ENCODE measurements around the gene POU6F2. TPM values are rescaled to one million over a fixed set of nuclear protein-coding genes. Genes with fewer than 3 reads are reported as not detected.

The POU6F2 gene
- total and polyA plus RNA-seq, 2 donors, result 0.05 to 0.07 TPM

- H3K27ac ChIP-seq (ENCODE audit: low read depth in 1 of 2, low read length in 1 of 2), result no peak overlapping the region
- no peaks in the 10 kb centered on the region for H3K4me1 ChIP-seq (ENCODE audit: control insufficient read depth in 2 of 2, insufficient read depth in 2 of 2, low read length in 2 of 2)
- no peak for DNase-seq (ENCODE audit: low read depth in 6 of 9, low spot score in 9 of 9)
- 95% methylated on average over 2 of the region's 2 CpGs for WGBS
- H3K36me3 ChIP-seq (ENCODE audit: control insufficient read depth in 2 of 2, insufficient read depth in 2 of 2, low read length in 1 of 2), result no peaks in the 10 kb centered on the region
- no peak overlapping the region for H3K4me3 ChIP-seq (ENCODE audit: low read length in 2 of 2)
- H3K27me3 ChIP-seq (ENCODE audit: control insufficient read depth in 2 of 2, insufficient read depth in 1 of 2, low read length in 1 of 2), result no peaks in the 10 kb centered on the region
- no peaks in the 10 kb centered on the region for H3K9me3 ChIP-seq (ENCODE audit: control insufficient read depth in 2 of 2, insufficient read depth in 1 of 2, low read length in 1 of 2)
Observed at GRCh38 chr7:39091145-39091544, 113.4 kb downstream of the POU6F2 start.

- Histone ChIP-seq H3K4me3 (ENCODE audit: low read length in 2 of 2) (no peak overlapping the region), H3K27me3 (ENCODE audit: control insufficient read depth in 2 of 2, insufficient read depth in 1 of 2, low read length in 1 of 2) (no peaks in the 10 kb centered on the region), H3K9me3 (ENCODE audit: control insufficient read depth in 2 of 2, insufficient read depth in 1 of 2, low read length in 1 of 2) (no peaks in the 10 kb centered on the region), H3K4me1 (ENCODE audit: control insufficient read depth in 2 of 2, insufficient read depth in 2 of 2, low read length in 2 of 2) (no peaks in the 10 kb centered on the region), H3K27ac (ENCODE audit: low read depth in 1 of 2, low read length in 1 of 2) (no peak overlapping the region), H3K36me3 (ENCODE audit: control insufficient read depth in 2 of 2, insufficient read depth in 2 of 2, low read length in 1 of 2) (no peaks in the 10 kb centered on the region)
- 93% methylated on average over 5 of the region's 5 CpGs for whole genome bisulfite sequencing
- DNase-seq (ENCODE audit: low read depth in 6 of 9, low spot score in 9 of 9), result no peak
Observed at GRCh38 chr7:39091774-39092173, 114.1 kb downstream of the POU6F2 start.

DNA sequence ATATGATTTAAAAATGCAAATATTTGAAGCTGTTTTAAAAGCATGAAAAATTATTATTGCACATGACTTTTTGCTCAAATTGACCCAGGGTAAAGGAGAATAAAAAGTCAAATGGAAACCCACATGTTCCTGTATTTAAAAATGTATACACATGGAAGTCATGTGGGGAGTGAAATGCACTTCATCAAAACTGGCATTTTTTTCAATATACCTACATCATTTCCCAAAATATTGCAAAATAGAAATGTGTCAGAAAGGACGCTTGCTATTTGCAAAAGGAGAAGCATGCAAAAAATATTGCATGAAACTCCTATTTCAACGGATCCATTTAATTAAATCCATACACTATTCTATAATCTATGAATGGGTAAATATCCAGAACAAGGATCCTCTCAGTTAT, 117.0 kb downstream of the POU6F2 start:
- Histone ChIP-seq H3K9me3 (ENCODE audit: control insufficient read depth in 2 of 2, insufficient read depth in 1 of 2, low read length in 1 of 2) (no peaks in the 10 kb centered on the region), H3K27me3 (ENCODE audit: control insufficient read depth in 2 of 2, insufficient read depth in 1 of 2, low read length in 1 of 2) (no peaks in the 10 kb centered on the region), H3K36me3 (ENCODE audit: control insufficient read depth in 2 of 2, insufficient read depth in 2 of 2, low read length in 1 of 2) (no peaks in the 10 kb centered on the region), H3K4me1 (ENCODE audit: control insufficient read depth in 2 of 2, insufficient read depth in 2 of 2, low read length in 2 of 2) (no peaks in the 10 kb centered on the region), H3K27ac (ENCODE audit: low read depth in 1 of 2, low read length in 1 of 2) (no peak overlapping the region), H3K4me3 (ENCODE audit: low read length in 2 of 2) (no peak overlapping the region)
- WGBS, result 95% methylated on average over 2 of the region's 2 CpGs
- no peak for DNase-seq (ENCODE audit: low read depth in 6 of 9, low spot score in 9 of 9)

DNA sequence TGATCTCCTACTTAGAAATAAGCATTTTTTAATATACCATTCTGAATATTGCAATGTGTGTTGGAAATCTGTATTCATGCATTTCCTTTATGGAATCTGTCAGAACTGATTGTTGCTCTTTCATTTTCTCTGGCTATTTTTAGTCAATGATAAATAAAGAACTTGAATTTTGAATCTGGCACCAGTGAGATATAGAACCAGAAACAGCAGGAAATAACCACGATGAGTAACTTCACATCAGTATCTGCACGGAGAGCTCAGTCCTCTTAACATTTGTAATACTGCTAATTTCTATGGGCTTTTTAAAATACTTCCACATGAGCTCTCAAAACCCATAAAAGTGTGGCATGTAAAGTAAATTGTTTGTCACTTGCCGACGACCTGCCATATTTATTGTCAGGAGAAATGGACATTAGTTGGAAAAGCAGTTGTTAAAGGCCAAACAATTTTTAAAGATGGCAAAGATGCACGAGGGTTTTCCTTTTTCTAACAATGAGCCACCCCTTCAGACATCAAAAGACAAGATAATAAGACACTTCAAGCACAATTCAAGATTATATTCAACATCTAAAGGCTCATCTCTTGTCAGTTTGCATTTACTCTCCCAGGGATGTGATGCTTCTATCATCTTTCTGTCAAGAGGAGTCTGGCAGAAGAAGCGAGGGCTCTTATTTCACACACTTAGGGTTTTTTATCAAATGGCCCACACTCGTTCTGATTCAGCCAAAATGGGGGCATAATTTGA, 118.3 kb downstream of the POU6F2 start:
- H3K27ac ChIP-seq (ENCODE audit: low read depth in 1 of 2, low read length in 1 of 2), result no peak overlapping the region
- H3K36me3 ChIP-seq (ENCODE audit: control insufficient read depth in 2 of 2, insufficient read depth in 2 of 2, low read length in 1 of 2), result no peaks in the 10 kb centered on the region
- 70% methylated on average over 7 of the region's 7 CpGs for WGBS
- H3K4me1 ChIP-seq (ENCODE audit: control insufficient read depth in 2 of 2, insufficient read depth in 2 of 2, low read length in 2 of 2), result no peaks in the 10 kb centered on the region
- no peak for DNase-seq (ENCODE audit: low read depth in 6 of 9, low spot score in 9 of 9)
- H3K4me3 ChIP-seq (ENCODE audit: low read length in 2 of 2), result no peak overlapping the region
- no peaks in the 10 kb centered on the region for H3K9me3 ChIP-seq (ENCODE audit: control insufficient read depth in 2 of 2, insufficient read depth in 1 of 2, low read length in 1 of 2)
- no peaks in the 10 kb centered on the region for H3K27me3 ChIP-seq (ENCODE audit: control insufficient read depth in 2 of 2, insufficient read depth in 1 of 2, low read length in 1 of 2)

GRCh38 chr7:39098506-39098905, 120.8 kb downstream of the POU6F2 start:
- Histone ChIP-seq H3K36me3 (ENCODE audit: control insufficient read depth in 2 of 2, insufficient read depth in 2 of 2, low read length in 1 of 2) (no peaks in the 10 kb centered on the region), H3K4me3 (ENCODE audit: low read length in 2 of 2) (no peak overlapping the region)
- WGBS, result 92% methylated on average over 3 of the region's 3 CpGs

GRCh38 chr7:39099146-39099545, 121.4 kb downstream of the POU6F2 start:
- Histone ChIP-seq H3K4me1 (ENCODE audit: control insufficient read depth in 2 of 2, insufficient read depth in 2 of 2, low read length in 2 of 2) (no peaks in the 10 kb centered on the region), H3K27me3 (ENCODE audit: control insufficient read depth in 2 of 2, insufficient read depth in 1 of 2, low read length in 1 of 2) (no peaks in the 10 kb centered on the region), H3K27ac (ENCODE audit: low read depth in 1 of 2, low read length in 1 of 2) (no peak overlapping the region), H3K36me3 (ENCODE audit: control insufficient read depth in 2 of 2, insufficient read depth in 2 of 2, low read length in 1 of 2) (no peaks in the 10 kb centered on the region), H3K4me3 (ENCODE audit: low read length in 2 of 2) (no peak overlapping the region), H3K9me3 (ENCODE audit: control insufficient read depth in 2 of 2, insufficient read depth in 1 of 2, low read length in 1 of 2) (no peaks in the 10 kb centered on the region)
- no peak for DNase-seq (ENCODE audit: low read depth in 6 of 9, low spot score in 9 of 9)
- 97% methylated on average over 3 of the region's 3 CpGs for WGBS

More at GRCh38 chr7:39098506-39098905, 120.8 kb downstream of the POU6F2 start:
- H3K27ac ChIP-seq (ENCODE audit: low read depth in 1 of 2, low read length in 1 of 2), result no peak overlapping the region
- H3K27me3 ChIP-seq (ENCODE audit: control insufficient read depth in 2 of 2, insufficient read depth in 1 of 2, low read length in 1 of 2), result no peaks in the 10 kb centered on the region
- no peaks in the 10 kb centered on the region for H3K4me1 ChIP-seq (ENCODE audit: control insufficient read depth in 2 of 2, insufficient read depth in 2 of 2, low read length in 2 of 2)
- DNase-seq (ENCODE audit: low read depth in 6 of 9, low spot score in 9 of 9), result no peak
- H3K9me3 ChIP-seq (ENCODE audit: control insufficient read depth in 2 of 2, insufficient read depth in 1 of 2, low read length in 1 of 2), result no peaks in the 10 kb centered on the region

GRCh38 chr7:39100270-39100669, 122.6 kb downstream of the POU6F2 start:
- no peak overlapping the region for H3K4me3 ChIP-seq (ENCODE audit: low read length in 2 of 2)
- WGBS, result 96% methylated on average over 2 of the region's 2 CpGs
- no peaks in the 10 kb centered on the region for H3K36me3 ChIP-seq (ENCODE audit: control insufficient read depth in 2 of 2, insufficient read depth in 2 of 2, low read length in 1 of 2)
- no peaks in the 10 kb centered on the region for H3K4me1 ChIP-seq (ENCODE audit: control insufficient read depth in 2 of 2, insufficient read depth in 2 of 2, low read length in 2 of 2)
- H3K27ac ChIP-seq (ENCODE audit: low read depth in 1 of 2, low read length in 1 of 2), result no peak overlapping the region
- H3K27me3 ChIP-seq (ENCODE audit: control insufficient read depth in 2 of 2, insufficient read depth in 1 of 2, low read length in 1 of 2), result no peaks in the 10 kb centered on the region
- no peak for DNase-seq (ENCODE audit: low read depth in 6 of 9, low spot score in 9 of 9)
- H3K9me3 ChIP-seq (ENCODE audit: control insufficient read depth in 2 of 2, insufficient read depth in 1 of 2, low read length in 1 of 2), result no peaks in the 10 kb centered on the region

- no peaks in the 10 kb centered on the region for H3K9me3 ChIP-seq (ENCODE audit: control insufficient read depth in 2 of 2, insufficient read depth in 1 of 2, low read length in 1 of 2)
- no peaks in the 10 kb centered on the region for H3K36me3 ChIP-seq (ENCODE audit: control insufficient read depth in 2 of 2, insufficient read depth in 2 of 2, low read length in 1 of 2)
- no peak overlapping the region for H3K27ac ChIP-seq (ENCODE audit: low read depth in 1 of 2, low read length in 1 of 2)
- H3K27me3 ChIP-seq (ENCODE audit: control insufficient read depth in 2 of 2, insufficient read depth in 1 of 2, low read length in 1 of 2), result no peaks in the 10 kb centered on the region
- H3K4me3 ChIP-seq (ENCODE audit: low read length in 2 of 2), result no peak overlapping the region
- H3K4me1 ChIP-seq (ENCODE audit: control insufficient read depth in 2 of 2, insufficient read depth in 2 of 2, low read length in 2 of 2), result no peaks in the 10 kb centered on the region
- DNase-seq (ENCODE audit: low read depth in 6 of 9, low spot score in 9 of 9), result no peak
- 92% methylated on average over 2 of the region's 2 CpGs for WGBS
Observed at GRCh38 chr7:39102234-39102633, 124.5 kb downstream of the POU6F2 start.

DNA sequence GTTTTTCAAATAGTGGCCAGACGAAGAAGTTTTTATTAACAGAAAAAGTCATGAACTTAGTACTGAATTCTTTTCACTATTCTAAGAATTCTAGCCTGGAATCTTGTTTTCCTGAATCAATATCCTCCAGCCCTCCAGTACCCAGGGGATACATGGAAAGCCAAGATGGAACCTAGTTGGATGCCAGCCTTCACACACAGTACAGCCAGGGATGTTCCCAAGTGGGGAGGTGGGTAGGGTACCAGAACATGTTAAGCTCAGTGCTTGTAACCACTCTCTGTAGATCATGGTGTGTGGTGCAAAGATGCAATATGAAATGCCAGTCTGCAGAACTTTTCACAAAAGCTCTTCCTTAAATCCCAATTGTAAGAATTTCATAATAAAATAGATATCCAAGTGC, 128.0 kb downstream of the POU6F2 start:
- Histone ChIP-seq H3K27me3 (ENCODE audit: control insufficient read depth in 2 of 2, insufficient read depth in 1 of 2, low read length in 1 of 2) (no peaks in the 10 kb centered on the region), H3K4me3 (ENCODE audit: low read length in 2 of 2) (no peak overlapping the region), H3K36me3 (ENCODE audit: control insufficient read depth in 2 of 2, insufficient read depth in 2 of 2, low read length in 1 of 2) (no peaks in the 10 kb centered on the region), H3K4me1 (ENCODE audit: control insufficient read depth in 2 of 2, insufficient read depth in 2 of 2, low read length in 2 of 2) (no peaks in the 10 kb centered on the region), H3K27ac (ENCODE audit: low read depth in 1 of 2, low read length in 1 of 2) (no peak overlapping the region), H3K9me3 (ENCODE audit: control insufficient read depth in 2 of 2, insufficient read depth in 1 of 2, low read length in 1 of 2) (no peaks in the 10 kb centered on the region)
- DNase-seq (ENCODE audit: low read depth in 6 of 9, low spot score in 9 of 9), result no peak
- 100% methylated on average over 1 of the region's 1 CpG for WGBS
